Glutamatergic neuron (in vitro differentiated cells): ENCODE results near the gene UMPS. TPM values are rescaled to one million over a fixed set of nuclear protein-coding genes. Genes with fewer than 3 reads are reported as not detected.

Source experiments
- DNase-seq: peaks from one replicate; pipeline ENCODE4 v3.0.0; 2022
- H3K27ac Mint-ChIP-seq: one replicate; pipeline ENCODE4 v1.8.0; 2020; ENCODE audit warnings: mild to moderate bottlenecking, mixed read lengths, inconsistent platforms; ENCODE audit not compliant: unreplicated experiment
- H3K27me3 Mint-ChIP-seq: one replicate; pipeline ENCODE4 v1.8.0; 2020; ENCODE audit warnings: mild to moderate bottlenecking, moderate library complexity, mixed read lengths, inconsistent platforms; ENCODE audit not compliant: unreplicated experiment
- H3K36me3 Mint-ChIP-seq: one replicate; pipeline ENCODE4 v1.8.0; 2020; ENCODE audit warnings: mild to moderate bottlenecking, mixed read lengths, inconsistent platforms; ENCODE audit not compliant: unreplicated experiment
- H3K4me1 Mint-ChIP-seq: one replicate; pipeline ENCODE4 v1.8.0; 2020; ENCODE audit warnings: mild to moderate bottlenecking, low read depth, mixed read lengths, inconsistent platforms; ENCODE audit not compliant: unreplicated experiment
- H3K4me3 Mint-ChIP-seq: one replicate; pipeline ENCODE4 v1.8.0; 2020; ENCODE audit warnings: mild to moderate bottlenecking, mixed read lengths, inconsistent platforms; ENCODE audit not compliant: unreplicated experiment
- H3K9me3 Mint-ChIP-seq: one replicate; pipeline ENCODE4 v1.8.0; 2020; ENCODE audit warnings: mild to moderate bottlenecking, moderate library complexity, mixed read lengths, inconsistent platforms; ENCODE audit not compliant: unreplicated experiment
- total RNA-seq: library from RNA; stranded (reverse); fragmentation: NEBNext Ultra II Directional; extraction: Animal tissue kit (Norgen Biotek cat#: 25700); gene quantifications from one replicate; pipeline ENCODE4 v1.2.1, GENCODE V29; 2021; ENCODE audit not compliant: unreplicated experiment
- TF ChIP-seq, protein P1 (sequence below): fragments of 200-600 bp; sonication (generic); IDR thresholded peaks from one replicate; pipeline ENCODE4 v1.5.0; 2021; ENCODE audit not compliant: partially characterized antibody, unreplicated experiment

The UMPS gene
- total RNA-seq, 1 donor from 2014 or later = 30.7 TPM

DNA sequence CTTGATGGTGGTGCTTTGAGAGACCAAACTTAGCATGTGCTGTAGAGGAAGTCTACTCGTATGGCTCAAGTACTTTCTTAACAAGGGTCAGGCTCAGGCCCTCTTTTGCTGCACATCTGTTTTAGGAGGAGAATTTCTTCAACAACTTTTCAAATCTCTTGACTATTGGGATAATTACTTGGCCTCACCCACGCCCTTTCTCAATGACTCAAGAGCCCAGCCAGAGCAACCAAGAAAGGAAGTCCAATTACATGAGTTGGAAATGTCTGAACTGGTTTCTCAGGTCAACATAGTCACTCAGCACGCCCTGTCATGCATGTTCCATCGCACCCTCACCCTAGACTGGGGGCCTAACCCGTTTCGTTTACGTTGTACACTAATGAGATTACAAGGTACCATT lies 44.8 kb upstream of the UMPS start:
- H3K36me3 Mint-ChIP-seq = peaks cover 5% of the 10 kb centered on the region
- H3K27me3 Mint-ChIP-seq = peaks cover 10% of the 10 kb centered on the region
- no peak overlapping the region for H3K4me3 Mint-ChIP-seq
- TF ChIP-seq, protein P1, sequence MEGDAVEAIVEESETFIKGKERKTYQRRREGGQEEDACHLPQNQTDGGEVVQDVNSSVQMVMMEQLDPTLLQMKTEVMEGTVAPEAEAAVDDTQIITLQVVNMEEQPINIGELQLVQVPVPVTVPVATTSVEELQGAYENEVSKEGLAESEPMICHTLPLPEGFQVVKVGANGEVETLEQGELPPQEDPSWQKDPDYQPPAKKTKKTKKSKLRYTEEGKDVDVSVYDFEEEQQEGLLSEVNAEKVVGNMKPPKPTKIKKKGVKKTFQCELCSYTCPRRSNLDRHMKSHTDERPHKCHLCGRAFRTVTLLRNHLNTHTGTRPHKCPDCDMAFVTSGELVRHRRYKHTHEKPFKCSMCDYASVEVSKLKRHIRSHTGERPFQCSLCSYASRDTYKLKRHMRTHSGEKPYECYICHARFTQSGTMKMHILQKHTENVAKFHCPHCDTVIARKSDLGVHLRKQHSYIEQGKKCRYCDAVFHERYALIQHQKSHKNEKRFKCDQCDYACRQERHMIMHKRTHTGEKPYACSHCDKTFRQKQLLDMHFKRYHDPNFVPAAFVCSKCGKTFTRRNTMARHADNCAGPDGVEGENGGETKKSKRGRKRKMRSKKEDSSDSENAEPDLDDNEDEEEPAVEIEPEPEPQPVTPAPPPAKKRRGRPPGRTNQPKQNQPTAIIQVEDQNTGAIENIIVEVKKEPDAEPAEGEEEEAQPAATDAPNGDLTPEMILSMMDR = no peak
- peaks cover 11% of the 10 kb centered on the region for H3K9me3 Mint-ChIP-seq
- peaks cover 1% of the 10 kb centered on the region for H3K4me1 Mint-ChIP-seq
- DNase-seq = no peak
- no peak overlapping the region for H3K27ac Mint-ChIP-seq

GRCh38 chr3:124686028-124686670 lies 44.1 kb upstream of the UMPS start:
- Mint-ChIP-seq H3K36me3 (peaks cover 5% of the 10 kb centered on the region), H3K4me3 (no peak overlapping the region), H3K9me3 (peaks cover 10% of the 10 kb centered on the region), H3K4me1 (peaks cover 1% of the 10 kb centered on the region), H3K27me3 (peaks cover 12% of the 10 kb centered on the region), H3K27ac (no peak overlapping the region)
- no peak for DNase-seq
- TF ChIP-seq, protein P1 = no peak

- peaks cover 5% of the 10 kb centered on the region for H3K36me3 Mint-ChIP-seq
- peaks cover 17% of the 10 kb centered on the region for H3K27me3 Mint-ChIP-seq
- no peak overlapping the region for H3K4me3 Mint-ChIP-seq
- H3K27ac Mint-ChIP-seq = peak overlapping the region; percentile 38
- H3K4me1 Mint-ChIP-seq = peaks cover 1% of the 10 kb centered on the region
- TF ChIP-seq, protein P1 = peak; percentile 75
- peaks cover 10% of the 10 kb centered on the region for H3K9me3 Mint-ChIP-seq
- DNase-seq = peak; percentile 76
Measured at GRCh38 chr3:124688581-124689454, 41.4 kb upstream of the UMPS start.

GRCh38 chr3:124691599-124691998 lies 38.7 kb upstream of the UMPS start:
- H3K27me3 Mint-ChIP-seq = peaks cover 9% of the 10 kb centered on the region
- H3K4me1 Mint-ChIP-seq = peaks cover 1% of the 10 kb centered on the region
- DNase-seq = no peak
- H3K9me3 Mint-ChIP-seq = peaks cover 6% of the 10 kb centered on the region
- TF ChIP-seq, protein P1 = no peak
- H3K4me3 Mint-ChIP-seq = no peak overlapping the region
- no peak overlapping the region for H3K27ac Mint-ChIP-seq
- H3K36me3 Mint-ChIP-seq = peaks cover 5% of the 10 kb centered on the region

DNA sequence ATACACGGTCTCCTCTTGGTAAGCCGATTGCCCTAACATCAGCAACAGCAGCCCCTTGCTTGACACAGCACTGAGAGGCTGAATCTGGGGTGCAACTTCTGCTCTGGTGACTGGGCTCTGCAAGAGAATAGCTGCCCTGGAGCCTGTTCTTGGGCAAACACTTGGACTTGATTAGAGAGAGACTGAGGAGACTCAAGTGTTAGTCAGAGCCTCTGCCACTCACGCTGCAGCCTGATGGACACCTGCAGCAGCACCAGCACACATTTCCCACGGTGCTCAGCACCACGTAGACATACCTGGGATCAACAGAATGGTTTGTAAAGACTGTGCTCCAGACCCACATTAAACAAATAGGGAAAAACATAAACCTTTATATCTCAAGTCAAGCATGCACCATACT lies 35.8 kb upstream of the UMPS start:
- Mint-ChIP-seq H3K4me1 (no peaks in the 10 kb centered on the region), H3K27ac (no peak overlapping the region), H3K4me3 (no peak overlapping the region), H3K27me3 (peaks cover 10% of the 10 kb centered on the region), H3K36me3 (peaks cover 5% of the 10 kb centered on the region), H3K9me3 (peaks cover 2% of the 10 kb centered on the region)
- TF ChIP-seq, protein P1 = no peak
- no peak for DNase-seq
